ENCODE results near the gene FAM162A.
"Not testable (repeated sequence)": the region's sequence is repeated elsewhere in the genome, so short reads cannot be mapped to it uniquely, and the experiment has no call there.

Gene FAM162A

GRCh38 chr3:122415104-122415744 is 31.2 kb downstream of the FAM162A start:
- peak overlapping the region; percentile 53 to 79 (median 70) for H3K4me3 ChIP-seq
- peak overlapping the region in 20 of 21 experiments; percentile 74 to 96 (median 90) for H3K27ac ChIP-seq

- H3K4me3 ChIP-seq = peak within 1 kb of the TSS; percentile 53 to 79 (median 70)
- peak within 1 kb of the TSS; percentile 37 to 96 (median 90) for H3K27ac ChIP-seq
These were observed 32.0 kb downstream of the FAM162A start, which contains the start of gene WDR5B for GRCh38 chr3:122415762-122416654. TSS of gene WDR5B (minus strand) at chr3:122416062. CDS start at chr3:122415528, 534 bp downstream.

- peak overlapping the region in 19 of 21 experiments; percentile 74 to 96 (median 90) for H3K27ac ChIP-seq
- peak overlapping the region; percentile 53 to 79 (median 70) for H3K4me3 ChIP-seq
These were observed 33.0 kb downstream of the FAM162A start for GRCh38 chr3:122416966-122417365.

- H3K4me3 ChIP-seq = no peak overlapping the region
These were observed 37.1 kb downstream of the FAM162A start for GRCh38 chr3:122421101-122421500.

GRCh38 chr3:122421836-122422235 is 37.9 kb downstream of the FAM162A start:
- no peak overlapping the region for H3K4me3 ChIP-seq

More at GRCh38 chr3:122421101-122421500, 37.1 kb downstream of the FAM162A start:
- H3K27ac ChIP-seq = no peak overlapping the region

GRCh38 chr3:122427857-122428471 is 44.0 kb downstream of the FAM162A start:
- H3K27ac ChIP-seq = no peak overlapping the region

More at GRCh38 chr3:122421836-122422235, 37.9 kb downstream of the FAM162A start:
- no peak overlapping the region for H3K27ac ChIP-seq

GRCh38 chr3:122430371-122430770 is 46.4 kb downstream of the FAM162A start:
- H3K27ac ChIP-seq = no peak overlapping the region
- no peak overlapping the region for H3K4me3 ChIP-seq

More at GRCh38 chr3:122427857-122428471, 44.0 kb downstream of the FAM162A start:
- no peak overlapping the region for H3K4me3 ChIP-seq

- Histone ChIP-seq H3K27ac (no peak overlapping the region), H3K4me3 (no peak overlapping the region)
These were observed 52.0 kb downstream of the FAM162A start for GRCh38 chr3:122435950-122436349.

GRCh38 chr3:122443090-122443489 is 59.1 kb downstream of the FAM162A start:
- no peak overlapping the region for H3K27ac ChIP-seq

GRCh38 chr3:122443762-122444490 is 59.9 kb downstream of the FAM162A start:
- H3K4me3 ChIP-seq, H3K27ac ChIP-seq: not testable (repeated sequence)

More at GRCh38 chr3:122443090-122443489, 59.1 kb downstream of the FAM162A start:
- no peak overlapping the region for H3K4me3 ChIP-seq

GRCh38 chr3:122444491-122444887 is 60.5 kb downstream of the FAM162A start:
- not testable (repeated sequence) for H3K27ac ChIP-seq, H3K4me3 ChIP-seq

GRCh38 chr3:122448218-122448617 is 64.2 kb downstream of the FAM162A start:
- not testable (repeated sequence) for H3K4me3 ChIP-seq, H3K27ac ChIP-seq

- H3K4me3 ChIP-seq = no peak overlapping the region
- no peak overlapping the region for H3K27ac ChIP-seq
These were observed 67.4 kb downstream of the FAM162A start for GRCh38 chr3:122451371-122451770.

- H3K27ac ChIP-seq = no peak overlapping the region
- no peak overlapping the region for H3K4me3 ChIP-seq
These were observed 72.1 kb downstream of the FAM162A start for GRCh38 chr3:122456074-122456473.

GRCh38 chr3:122457706-122458105 is 73.7 kb downstream of the FAM162A start:
- H3K4me3 ChIP-seq = no peak overlapping the region
- H3K27ac ChIP-seq = no peak overlapping the region

GRCh38 chr3:122458992-122459391 is 75.0 kb downstream of the FAM162A start:
- no peak overlapping the region for H3K27ac ChIP-seq
- no peak overlapping the region for H3K4me3 ChIP-seq

- H3K27ac ChIP-seq = no peak overlapping the region
- H3K4me3 ChIP-seq = no peak overlapping the region
These were observed 77.8 kb downstream of the FAM162A start for GRCh38 chr3:122461806-122462205.
